HG03520 (cell line): ENCODE measurements around the gene DNAJC17.

Experiments used
- ATAC-seq: cut with Tn5 transposase; IDR thresholded peaks from one replicate; pipeline ENCODE4 v1.9.1; 2021; ENCODE audit warnings: mild to moderate bottlenecking, moderate library complexity; ENCODE audit not compliant: unreplicated experiment

DNAJC17 gene

DNA sequence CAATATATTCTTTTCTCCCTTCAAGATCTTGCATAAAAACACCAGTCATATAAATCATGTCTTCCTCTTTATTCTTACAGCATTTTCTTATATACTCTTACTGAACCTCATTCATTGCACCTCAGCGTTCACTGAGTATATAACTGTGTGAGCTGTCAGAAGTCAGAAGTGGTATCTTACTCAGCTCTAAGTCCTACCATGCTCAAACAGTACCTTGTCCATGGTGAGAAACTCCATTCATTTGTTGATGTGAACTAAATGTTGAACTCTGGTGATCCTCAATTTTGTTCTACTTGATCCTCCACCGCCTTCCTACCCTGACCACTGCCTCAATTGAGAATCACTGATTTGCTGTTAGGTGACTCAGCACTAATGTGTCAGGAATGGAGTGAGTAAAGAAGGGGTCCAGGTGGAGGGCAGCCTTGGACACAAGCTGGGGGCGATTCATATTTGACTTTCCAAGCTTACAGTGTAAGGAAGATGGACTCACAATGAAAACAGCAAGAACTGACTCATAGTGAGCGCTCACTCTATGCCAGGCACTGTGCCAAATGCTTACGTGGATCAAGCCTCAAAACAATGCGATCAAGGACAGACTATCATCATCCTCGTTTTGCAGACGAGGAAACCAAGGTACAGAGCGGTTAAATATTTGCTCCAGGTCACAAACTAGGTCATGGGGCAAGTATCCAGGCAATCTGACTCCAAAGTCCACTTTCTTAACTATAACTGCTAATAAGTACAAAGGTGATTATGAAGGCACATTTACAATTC, 13.9 kb downstream of the DNAJC17 start:
- no peak for ATAC-seq

DNA sequence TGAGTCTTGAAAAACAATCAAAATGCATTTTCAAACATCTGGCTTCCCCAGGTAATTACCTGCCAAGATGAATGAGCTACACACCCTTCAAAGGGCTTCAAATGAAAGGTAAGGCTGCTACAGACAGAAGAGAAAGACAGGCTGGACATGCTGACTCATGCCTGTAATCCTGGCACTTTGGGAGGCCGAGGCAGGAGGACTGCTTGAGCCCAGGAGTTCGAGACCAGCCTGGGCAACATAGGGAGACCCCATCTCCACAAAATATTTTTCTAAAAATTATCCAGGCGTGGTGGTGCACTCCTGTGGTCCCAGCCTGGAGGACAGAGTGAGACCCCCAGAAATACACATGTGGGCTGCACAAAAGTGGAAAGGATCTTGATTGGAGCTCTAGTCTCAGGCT, 14.9 kb downstream of the DNAJC17 start:
- no peak for ATAC-seq

DNA sequence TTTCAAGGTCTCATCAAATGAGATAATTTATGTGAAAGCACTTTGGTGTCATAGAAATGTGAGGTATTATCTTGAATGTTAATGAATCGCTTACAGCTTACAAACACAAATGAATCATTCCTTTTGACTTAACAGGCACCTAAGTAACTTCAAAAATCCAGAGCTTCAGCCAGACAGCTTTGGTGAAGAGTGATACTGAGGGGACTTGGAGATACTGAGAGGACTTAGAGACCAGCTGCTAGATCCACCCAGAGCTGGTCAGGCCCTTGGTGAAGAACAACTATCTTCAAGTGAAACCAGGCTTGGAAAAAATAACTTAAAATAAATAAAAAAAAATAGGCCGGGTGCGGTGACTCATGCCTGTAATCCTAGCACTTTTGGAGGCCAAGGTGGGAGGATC, 16.6 kb downstream of the DNAJC17 start:
- ATAC-seq = no peak

- ATAC-seq = no peak
Observed at GRCh38 chr15:40789999-40790398, 17.3 kb downstream of the DNAJC17 start.

DNA sequence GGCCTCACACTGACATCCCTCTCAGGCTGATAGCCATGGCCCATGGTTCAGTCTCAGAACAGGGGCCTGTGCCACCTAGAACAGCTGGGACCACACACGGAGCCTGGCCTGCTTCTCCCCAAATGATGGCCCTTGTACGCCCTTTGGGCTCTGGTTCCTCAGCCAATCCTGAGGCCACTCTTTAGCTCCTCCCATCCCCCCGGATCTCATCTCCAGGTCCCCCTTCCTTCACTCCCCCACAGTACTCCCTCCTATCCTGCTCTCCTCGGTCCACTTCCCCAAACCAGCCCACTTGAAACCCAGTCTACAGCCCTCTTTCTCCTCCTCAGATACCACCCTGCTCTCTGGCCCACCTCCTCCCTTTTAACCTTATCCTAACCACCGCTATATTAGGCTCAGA, 18.2 kb downstream of the DNAJC17 start:
- ATAC-seq = no peak

DNA sequence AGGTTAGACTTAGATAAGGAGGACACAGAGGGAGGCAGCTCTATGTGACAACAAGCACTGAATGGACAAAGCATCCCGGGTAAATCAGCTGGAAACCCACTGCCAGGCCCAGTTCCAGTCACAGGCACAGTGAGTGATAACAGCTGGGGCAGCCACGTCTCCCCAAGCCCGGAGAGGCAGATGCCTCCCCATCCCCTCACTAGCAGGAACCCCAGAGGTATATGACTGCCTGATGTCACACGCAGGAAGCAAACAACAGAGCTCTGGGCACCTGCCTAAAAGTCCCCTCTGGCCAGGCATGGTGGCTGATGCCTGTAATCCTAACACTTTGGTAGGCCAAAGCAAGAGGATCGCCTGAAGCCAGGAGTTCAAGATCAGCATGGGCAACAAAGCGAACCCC, 19.3 kb downstream of the DNAJC17 start:
- no peak for ATAC-seq

- no peak for ATAC-seq
Observed at GRCh38 chr15:40787344-40787841, 19.9 kb downstream of the DNAJC17 start.

DNA sequence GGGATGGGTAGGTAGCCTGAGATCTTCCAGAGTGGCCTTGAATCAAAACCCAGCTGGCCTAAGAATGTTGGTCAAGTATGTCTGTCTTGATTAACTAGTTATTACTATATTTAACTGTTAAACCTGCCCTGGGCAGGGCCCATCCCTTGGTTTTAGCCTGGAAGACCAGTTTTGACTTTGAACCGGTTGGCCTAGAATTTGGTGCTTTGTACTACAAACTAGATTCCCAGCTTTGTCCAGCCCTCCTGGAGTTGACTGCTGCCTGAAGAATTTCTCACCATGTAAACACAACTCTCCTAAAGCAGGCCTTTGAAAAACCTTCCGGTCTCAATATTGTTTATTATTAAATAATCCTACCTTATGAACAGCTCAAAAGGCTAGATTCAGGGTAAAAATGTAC, 21.5 kb downstream of the DNAJC17 start:
- ATAC-seq = no peak

- no peak for ATAC-seq
Observed at GRCh38 chr15:40785164-40785563, 22.1 kb downstream of the DNAJC17 start.

- no peak for ATAC-seq
Observed at GRCh38 chr15:40782609-40783227, 24.6 kb downstream of the DNAJC17 start.

DNA sequence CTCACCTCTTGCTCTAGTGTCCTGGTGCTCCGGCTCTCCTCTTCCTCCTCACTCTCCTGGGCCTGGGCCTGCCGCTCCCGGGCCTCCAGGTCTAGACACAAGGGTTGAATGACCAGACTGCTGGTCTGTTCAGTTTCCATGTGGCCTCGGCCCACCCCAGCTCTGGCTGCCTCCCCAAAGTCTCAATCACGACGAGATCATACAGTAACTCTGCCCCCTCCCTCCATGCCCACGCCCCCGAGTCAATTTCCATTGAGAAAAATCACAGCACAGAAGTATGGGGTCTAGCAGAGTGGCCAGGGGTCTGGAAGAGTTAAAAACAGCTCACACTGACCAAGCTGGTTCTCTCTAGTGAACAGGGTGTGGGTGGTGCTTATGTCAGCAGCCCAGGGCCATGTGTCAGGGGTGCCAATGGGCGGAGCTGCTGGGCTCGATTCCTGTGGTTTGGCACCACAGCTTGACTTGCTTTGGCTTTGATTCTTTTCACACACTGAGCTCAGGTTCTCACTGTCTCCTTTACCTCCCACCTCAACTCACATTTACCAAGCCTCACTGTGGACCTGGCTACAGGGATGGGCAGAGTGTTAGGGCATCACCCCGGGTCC, 30.6 kb downstream of the DNAJC17 start:
- no peak for ATAC-seq

DNA sequence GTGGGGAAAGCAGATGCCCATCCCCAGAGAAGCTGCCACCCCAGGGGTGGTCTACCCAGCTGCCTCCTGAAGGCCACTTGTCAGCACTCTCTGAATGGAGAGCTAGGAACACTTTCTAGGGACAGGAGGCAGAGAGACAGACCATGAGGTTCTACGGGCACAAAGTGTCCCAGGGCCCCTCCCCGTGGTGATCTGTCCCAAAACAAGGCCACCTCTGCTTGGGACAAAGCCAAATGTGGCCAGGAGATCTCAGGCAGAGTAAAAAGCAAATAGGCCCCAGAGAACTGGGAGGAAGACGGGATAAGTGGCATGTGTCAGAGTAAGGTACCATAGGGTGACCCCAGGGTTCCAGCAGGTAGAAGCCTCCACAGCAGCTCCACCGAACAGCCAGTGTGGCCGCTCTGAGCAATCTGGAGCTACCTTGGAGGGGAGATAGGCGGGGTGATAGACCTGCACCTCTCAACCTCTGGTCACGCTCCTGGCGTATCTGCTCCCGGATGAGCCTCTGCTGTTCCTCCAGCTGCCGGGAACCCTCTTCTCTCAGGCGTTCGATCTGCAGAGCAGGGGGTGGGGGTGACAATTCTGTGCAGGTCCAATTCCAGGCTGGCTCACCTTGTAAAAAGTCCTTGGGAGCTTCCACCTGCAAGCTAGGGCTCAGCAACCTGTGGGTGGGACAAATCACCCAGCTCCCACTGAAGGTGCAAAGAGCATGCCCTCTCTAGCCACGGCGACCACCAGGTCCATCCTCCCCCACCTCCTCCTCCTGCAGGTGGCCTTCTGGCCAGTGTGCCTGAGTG, 31.3 kb downstream of the DNAJC17 start:
- ATAC-seq = no peak

DNA sequence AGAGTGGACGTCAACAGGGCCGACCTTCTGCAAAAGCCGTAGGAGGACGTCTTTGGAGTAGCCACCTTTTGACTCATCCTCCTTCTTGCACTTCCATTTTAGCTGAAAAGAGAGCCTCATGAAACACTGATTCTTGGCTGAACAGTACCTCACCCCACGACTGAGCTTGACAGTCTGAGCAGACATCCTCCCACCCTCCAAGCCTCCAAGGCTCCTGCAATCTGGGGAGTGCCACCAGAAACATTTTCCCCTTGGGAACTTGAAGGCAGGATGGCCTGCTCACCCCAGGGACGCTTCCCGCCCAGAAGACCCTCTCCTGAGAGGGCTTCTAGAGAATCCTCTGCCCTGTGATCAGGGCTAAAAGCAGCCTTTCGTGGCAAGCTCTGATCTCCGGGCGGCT, 32.3 kb downstream of the DNAJC17 start:
- no peak for ATAC-seq

DNA sequence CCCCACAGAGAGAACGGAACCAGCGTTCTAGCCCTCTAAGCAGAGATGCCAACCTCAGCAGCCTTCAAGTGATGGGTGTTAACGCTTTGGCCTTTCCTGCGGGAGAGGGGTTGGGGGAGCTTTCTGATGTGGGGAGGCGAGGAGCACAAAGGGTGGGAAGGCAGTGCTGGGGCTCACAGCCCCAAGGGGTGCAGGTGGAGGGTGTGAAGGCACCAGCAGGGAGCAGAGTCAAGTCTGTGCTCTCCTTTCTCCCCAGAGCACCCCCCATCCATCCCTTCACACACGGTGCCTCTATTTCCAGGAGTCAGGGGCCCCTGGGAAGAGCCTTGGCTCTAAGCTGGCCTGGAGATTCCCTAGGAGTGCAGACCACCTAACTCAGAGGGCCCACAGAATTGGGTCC, 33.4 kb downstream of the DNAJC17 start:
- ATAC-seq = no peak

- no peak for ATAC-seq
Observed at GRCh38 chr15:40773496-40773895, 33.8 kb downstream of the DNAJC17 start.

DNA sequence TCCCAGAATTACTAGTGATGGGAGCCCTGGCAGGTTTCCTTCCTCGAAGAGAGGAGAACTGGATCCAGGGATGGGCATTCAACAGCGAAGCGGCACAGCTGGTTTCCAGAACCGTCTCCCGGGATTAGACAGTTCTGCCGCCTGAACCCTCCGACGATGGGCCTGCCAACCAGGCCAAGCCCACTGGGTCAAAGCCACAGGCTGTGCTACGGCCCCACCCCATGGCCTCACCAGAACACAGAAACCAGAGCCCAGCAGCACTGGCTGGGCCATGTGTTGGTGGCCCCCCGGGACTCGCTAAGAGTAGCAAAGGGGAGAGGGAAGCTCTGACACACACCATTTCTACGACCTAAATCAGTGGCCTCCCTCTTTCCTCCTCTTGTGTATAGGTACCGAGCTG, 35.3 kb downstream of the DNAJC17 start:
- ATAC-seq = no peak

- no peak for ATAC-seq
Observed at GRCh38 chr15:40771242-40771641, 36.0 kb downstream of the DNAJC17 start.

DNA sequence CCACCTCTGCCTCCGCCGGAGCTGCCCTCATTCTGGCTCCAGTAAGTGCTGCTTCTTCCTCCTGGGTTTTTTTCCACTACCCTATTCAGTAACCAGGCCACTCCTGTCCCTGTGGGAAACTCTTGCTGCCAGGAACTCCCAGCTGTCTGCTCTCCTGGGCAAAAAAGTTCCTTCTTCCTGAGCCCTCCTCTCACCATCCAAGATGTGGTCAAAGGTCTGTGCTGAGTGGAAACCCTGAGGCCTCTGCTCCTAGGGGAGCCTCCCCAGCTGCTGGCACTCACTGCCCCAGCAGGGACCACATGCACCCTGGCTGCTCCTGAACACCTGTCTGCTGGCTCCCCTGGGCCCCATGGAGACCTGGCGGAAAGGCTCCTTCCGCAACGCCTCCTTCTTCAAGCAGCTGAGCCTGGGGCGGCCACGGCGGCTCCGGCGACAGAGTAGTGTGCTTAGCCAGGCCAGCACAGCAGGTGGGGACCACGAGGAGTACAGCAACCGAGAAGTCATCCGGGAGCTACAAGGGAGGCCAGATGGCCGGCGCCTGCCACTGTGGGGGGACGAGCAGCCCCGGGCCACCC, 37.0 kb downstream of the DNAJC17 start:
- ATAC-seq = no peak

DNA sequence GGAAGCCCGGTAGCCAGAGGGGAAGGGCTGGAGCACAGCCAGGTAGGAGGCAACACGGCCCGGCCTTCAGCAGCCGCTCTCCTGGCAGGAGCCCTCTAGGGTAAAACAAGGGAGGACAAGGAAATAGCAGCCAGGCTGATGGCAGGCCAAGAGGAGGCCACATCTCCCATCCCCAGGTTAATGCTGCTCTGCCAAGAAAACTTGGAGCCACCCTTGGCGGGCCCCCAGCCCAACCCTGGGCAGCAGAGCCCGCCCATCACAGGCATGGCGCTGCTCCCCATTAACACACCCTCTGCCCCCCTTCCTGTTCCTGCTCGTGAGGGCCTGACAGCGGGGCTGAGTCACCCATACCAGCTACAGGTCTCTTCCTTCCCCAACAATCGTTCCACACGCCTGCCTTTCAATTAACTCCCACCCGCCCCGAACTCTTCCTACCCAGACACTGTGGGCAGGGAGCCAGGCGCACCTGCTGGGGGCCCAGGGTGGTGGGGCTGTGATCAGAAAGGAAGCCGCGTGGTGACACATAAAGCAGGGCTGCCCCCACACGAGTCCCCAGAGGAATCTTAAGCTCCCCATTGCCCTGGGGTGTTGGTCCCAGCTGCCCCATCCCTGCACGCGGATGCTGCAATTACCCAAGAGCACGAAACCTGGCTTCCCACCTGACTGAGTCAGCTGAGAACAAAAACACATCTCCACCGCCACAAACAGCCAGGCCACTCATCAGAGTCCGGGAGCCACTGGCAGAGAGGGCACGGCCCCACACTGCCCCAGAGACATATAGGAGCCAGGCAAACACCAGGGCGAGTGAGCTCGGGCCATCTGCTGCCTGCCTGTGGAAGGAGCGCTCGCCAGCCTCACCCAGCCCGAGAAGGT, 37.8 kb downstream of the DNAJC17 start, which contains the start of gene C15orf62:
C15orf62 (plus strand) TSS at position 707 of the 873 bp plus-strand sequence. CDS start 516 bp downstream, outside the sequence.
- ATAC-seq = no peak
